Measurements from ENCODE around the gene INSRR.

INSRR gene

GRCh38 chr1:156848461-156849150 lies 10.3 kb downstream of the INSRR start:
- no peak for DNase-seq (ENCODE audit: low read depth)

DNA sequence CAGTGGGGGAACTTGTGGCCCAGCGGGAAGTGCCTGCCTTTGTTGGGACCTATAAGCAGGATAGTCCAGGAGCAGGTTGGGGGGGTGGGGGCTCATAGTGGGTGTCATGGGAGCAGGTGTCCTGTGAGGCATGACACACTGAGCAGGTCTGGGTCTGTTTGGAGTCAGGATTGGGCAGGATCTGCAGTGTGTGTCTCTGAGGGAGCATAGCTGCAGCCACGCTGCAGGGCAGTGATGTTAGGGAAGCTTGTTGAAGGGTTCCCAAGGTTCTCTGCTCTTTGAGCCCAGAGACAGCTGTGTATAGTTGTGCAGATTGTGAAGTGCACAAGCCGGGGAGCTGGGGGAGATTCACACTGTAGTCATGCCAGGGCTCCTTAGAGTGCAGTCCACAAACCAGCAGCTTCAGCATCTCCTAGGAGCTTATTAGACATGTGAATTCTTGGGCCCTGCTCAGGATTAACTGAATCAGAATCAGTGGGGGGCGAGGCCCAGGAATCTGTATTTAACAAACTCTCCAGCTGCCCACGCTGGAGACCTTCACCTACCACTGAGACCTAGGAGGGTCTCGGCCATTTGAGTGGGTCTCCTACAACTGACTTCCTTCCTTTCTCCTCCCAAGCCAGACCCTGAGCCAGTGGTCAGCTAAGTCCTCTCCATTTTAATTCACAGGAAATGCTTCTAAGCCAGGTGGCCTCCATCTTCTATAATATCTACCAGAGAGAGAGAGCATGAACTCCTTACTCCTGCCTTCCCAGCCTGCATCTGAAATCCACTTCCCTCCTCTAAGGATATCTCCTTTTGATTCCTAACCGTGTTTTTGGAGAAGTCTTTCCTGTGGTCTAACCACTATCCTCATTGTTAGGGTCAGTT lies 11.1 kb downstream of the INSRR start:
- no peak for DNase-seq (ENCODE audit: low read depth)

- DNase-seq (ENCODE audit: low read depth), result no peak
Observed at GRCh38 chr1:156846643-156847042, 12.3 kb downstream of the INSRR start.

GRCh38 chr1:156845953-156846545 lies 12.9 kb downstream of the INSRR start:
- no peak for DNase-seq (ENCODE audit: low read depth)

- no peak for DNase-seq (ENCODE audit: low read depth)
Observed at GRCh38 chr1:156845055-156845952, 13.6 kb downstream of the INSRR start.

GRCh38 chr1:156844638-156845037 lies 14.3 kb downstream of the INSRR start:
- DNase-seq (ENCODE audit: low read depth), result no peak

- DNase-seq (ENCODE audit: low read depth), result no peak
Observed at GRCh38 chr1:156844102-156844501, 14.8 kb downstream of the INSRR start.

DNA sequence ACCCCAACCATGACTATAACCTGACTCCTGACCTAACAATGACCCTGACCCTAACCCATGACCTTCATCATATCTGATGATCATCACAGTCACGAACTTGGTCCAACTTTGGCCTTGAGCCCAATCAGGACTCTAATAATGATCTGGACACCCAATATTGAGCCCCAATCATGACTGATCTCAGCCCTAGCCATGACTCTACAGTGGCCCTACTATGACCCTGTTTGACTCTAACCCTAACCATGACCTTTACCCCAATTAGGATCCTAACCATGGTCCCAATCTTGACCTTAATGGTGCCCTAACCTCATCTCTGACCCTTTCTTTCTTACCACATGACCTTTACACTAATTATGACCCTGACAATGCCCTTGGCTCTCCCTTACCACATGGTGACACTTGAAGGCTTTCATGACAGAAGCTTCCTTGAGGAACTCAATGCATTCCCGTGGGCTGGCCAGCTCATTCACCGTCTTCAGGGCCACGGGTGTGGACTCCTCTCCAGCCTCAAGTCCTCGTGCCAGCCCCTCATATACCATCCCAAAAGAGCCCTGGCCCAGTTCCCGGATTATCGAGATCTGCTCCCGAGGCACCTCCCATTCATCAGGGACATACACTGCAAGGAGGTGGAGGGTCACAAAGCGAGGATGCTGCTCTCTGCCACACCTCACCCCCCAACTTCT lies 16.2 kb downstream of the INSRR start:
- DNase-seq (ENCODE audit: low read depth), result no peak

DNA sequence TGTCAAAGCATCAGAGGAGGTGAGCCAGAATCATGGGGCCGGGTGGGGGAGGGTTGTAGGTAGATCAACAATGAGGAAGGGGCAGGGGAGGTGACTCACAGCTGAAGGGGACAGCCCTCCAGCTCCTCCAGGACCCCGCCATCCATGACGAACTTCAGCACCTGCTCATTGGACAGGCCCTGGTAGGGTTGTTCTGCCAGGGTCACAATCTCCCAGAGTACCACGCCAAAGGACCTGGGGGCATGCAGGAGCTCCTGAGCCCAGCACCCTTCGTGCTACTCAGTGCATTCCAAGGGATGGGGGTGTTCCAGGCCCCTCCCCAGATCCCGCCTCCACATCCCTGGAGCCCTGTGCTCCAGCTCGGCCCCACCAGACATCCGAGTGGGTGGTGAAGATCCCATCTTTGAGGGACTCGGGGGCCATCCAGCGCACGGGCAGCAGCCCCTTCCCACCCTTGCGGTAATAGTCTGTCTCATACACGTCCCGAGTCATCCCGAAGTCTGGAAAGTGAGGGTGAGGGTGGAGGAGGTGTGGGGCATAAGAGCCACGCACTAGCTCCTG lies 17.5 kb downstream of the INSRR start:
- DNase-seq (ENCODE audit: low read depth), result no peak

DNA sequence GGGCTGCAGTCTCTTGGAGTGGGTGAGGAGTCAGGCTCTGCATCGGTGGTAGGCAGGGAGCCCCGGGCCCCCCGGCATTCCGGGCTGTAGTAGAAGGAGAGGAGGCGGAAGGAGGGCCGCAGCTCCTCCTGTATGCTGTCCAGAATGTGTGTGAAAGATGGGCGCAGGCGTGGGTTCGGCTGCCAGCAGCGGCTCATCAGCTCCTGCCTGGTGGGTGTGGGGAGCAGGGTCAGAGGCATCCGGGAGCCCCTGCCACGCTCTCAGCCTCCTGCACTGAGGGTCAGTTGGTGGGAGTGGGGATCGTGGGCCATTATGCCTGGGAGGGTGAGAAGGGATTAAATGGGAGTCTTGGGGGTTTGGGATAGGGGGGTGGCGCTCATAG lies 18.0 kb downstream of the INSRR start:
- no peak for DNase-seq (ENCODE audit: low read depth)

DNA sequence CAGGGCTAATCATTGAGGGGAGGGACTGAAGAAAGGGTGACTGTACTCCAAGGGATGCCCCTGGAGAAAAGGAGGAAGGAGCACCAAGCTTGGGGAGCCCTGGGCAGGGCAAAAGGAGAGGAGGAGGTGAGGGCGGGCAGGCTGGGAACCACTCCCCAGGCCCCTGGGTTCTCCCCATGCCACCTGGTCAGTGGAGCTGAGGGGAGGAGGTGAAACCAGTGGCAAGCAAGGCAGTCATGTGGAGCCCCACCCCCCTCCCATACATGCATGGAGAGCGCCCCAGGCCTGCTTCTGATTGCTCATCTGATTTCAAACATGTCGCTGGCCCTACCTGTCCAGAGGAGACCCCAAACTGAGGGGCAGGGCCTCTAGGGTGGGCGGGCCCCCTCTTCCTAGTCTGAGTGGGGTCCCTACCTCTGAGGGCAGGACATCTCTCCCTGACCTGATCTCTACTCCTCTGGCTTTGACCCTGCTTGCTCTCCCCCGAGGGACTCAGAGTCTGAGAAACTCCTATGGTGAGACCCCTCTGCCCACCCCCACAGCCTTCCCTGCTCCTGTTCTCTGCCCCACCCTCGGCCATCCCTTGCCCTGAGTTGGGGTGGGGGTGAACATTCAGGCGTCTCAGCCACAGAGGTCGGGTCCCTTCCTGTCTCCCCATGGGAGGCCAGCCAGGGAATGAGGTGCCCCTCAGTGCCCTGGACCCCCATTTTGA lies 18.6 kb downstream of the INSRR start:
- DNase-seq (ENCODE audit: low read depth), result no peak

DNA sequence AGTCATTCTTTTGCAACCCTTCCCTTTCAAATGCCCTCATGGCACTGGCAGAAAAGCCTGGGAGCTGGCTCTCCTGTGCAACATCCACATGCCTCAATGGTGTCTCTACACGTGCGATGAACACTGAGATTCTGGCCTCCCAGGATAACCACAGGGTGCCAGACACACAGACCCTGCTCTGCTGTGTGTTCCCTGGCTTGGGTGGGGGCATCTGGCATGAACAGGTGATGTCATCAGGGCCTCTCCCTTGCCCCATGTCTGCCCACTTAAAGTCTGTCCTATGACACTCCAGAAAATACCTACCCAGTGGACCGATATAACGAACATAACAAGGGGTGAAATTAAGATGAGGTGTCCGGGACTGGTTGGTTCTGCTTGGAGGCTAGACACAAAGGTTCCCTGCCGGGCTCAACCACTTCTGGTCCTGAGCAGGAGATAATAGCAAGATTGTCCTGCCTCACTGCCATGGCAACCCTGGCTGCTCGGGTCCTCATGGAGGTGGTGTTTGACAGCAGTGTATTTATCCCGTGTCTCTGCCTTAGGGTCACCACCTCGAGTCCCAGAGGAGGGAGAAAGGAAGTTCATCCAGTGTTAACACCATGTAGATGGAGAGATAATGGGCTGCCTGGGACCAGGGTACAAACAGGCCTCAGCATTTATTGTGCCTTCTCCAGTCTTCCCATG lies 19.3 kb downstream of the INSRR start:
- DNase-seq (ENCODE audit: low read depth), result no peak

GRCh38 chr1:156838972-156839371 lies 19.9 kb downstream of the INSRR start:
- no peak for DNase-seq (ENCODE audit: low read depth)

DNA sequence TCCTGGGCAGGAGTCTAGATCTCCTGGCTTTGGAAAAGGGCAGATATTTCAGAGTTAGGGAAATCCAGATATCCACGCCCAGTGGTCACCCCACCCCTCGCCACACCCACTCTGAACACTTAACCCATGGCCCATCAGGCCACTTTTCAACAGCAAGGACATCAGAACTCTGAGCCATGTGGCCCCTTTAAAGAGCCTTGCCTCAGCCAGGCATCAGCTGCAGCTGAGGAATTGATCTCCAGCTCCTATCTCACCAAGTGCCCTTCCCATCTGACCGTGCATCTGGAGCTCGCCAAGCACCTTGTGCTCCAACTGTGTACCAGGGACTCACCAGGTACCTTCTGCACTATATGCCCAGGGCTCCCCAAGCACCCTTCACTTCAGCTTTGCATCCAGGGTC lies 22.0 kb downstream of the INSRR start:
- DNase-seq (ENCODE audit: low read depth), result no peak

- no peak for DNase-seq (ENCODE audit: low read depth)
Observed at GRCh38 chr1:156836041-156836654, 22.8 kb downstream of the INSRR start.

GRCh38 chr1:156834322-156834721 lies 24.6 kb downstream of the INSRR start:
- DNase-seq (ENCODE audit: low read depth), result no peak

DNA sequence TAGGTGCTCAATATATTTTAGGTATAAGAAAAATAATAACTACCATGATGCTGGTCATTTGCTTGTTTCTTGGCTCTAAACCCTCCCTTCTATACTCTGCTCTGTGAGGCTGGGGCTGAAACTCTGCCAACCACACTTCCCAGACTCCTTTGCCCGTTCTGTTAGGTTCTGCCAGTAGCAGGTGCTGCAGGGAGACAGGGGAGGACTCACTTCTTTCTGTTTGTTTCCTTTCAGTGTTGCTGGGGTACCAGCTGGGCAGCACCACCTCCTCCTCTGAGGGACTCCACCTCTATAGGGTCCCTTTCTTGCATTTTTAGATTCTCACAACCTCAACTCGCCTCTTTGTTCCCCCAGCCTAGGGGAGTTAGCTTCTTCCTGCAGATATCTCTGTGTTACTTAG lies 25.3 kb downstream of the INSRR start:
- DNase-seq (ENCODE audit: low read depth), result no peak

DNA sequence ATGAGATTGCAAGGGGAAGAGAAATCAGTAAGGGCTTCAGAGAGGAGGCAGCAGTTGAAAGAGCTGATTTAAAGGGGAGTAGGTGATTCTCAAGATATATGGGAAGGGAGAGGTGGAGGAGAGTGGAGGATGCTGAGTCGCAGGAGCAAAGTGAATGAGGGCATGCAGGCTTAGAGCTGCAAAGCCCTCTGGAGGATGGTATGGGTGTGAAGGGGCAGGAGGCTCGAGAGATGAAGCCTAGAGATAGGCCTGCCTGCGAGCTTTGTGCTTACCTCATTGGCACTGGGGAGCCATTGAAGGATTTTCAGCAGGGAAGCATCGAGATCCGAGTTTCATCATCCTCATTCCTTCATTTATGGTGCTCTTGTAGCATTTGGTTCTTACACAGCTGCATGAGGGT lies 26.5 kb downstream of the INSRR start:
- no peak for DNase-seq (ENCODE audit: low read depth)

DNA sequence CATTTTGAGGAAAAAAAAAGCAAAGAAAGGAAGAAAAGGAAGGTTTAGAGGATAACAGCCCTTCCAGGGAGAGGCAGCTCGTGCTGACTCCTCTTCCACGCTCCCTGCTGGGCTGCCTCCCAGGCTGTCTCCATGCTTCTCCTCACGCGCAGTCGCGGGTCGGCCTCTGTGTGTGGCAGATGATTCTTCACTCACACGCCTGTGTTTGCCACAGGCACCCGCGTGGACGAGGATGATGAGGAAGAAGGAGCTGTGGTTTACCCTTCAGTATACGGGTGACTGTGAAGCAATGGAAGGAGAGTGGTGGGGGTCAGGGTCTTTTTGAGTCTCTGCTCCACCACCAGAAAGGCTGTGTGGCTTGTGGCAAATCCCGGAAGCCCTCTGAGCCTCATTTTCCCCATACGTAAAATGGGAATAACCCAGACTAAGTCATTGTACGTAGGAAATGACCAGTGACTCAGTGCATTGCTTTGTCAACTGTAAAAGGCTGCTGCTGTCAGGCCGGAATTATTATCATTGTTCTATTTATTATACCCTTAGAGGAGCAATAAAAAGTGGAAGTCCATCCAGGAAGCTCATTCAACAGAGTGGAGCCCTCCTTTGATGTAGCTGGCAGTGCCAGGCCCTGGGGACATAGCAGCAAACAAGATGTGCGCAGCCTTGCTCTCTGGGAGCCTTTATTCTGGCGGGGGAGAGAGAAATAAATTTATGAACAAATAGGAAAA lies 30.4 kb downstream of the INSRR start:
- no peak for DNase-seq (ENCODE audit: low read depth)
